Measurements from ENCODE around the gene RSPO4. TPM values are rescaled to one million over a fixed set of nuclear protein-coding genes. Genes with fewer than 3 reads are reported as not detected.

The RSPO4 gene
- total and polyA plus RNA-seq, 8 donors = 0.25 TPM; not detected in 7

- TF ChIP-seq POLR2AphosphoS5 (IDR thresholded peaks at IDR 0.05) = no peak
- TF ChIP-seq POLR2A (IDR thresholded peaks at IDR 0.05) = no peak
- no peak for TF ChIP-seq CTCF (IDR thresholded peaks at IDR 0.05)
- TF ChIP-seq EP300 (IDR thresholded peaks at IDR 0.05) = no peak
- DNase-seq = no peak
- Histone ChIP-seq H3K36me3 (no peaks in the 10 kb centered on the region), H3K4me3 (no peak overlapping the region), H3K4me1 (peaks cover 0 to 4% (median 4%) of the 10 kb centered on the region in 4 donors), H3K27me3 (peaks cover 11 to 49% (median 21%) of the 10 kb centered on the region in 3 donors), H3K9me3 (no peaks in the 10 kb centered on the region), H3K27ac (no peak overlapping the region)
- 83 to 89% (median 86%) methylated on average over 6 of the region's 6 CpGs for whole genome bisulfite sequencing, 5 donors
- intact Hi-C loops (cut with DNase I; ENCODE audit: low total_unique reads) = no loop called here
Observed at GRCh38 chr20:997486-997885, 4.6 kb downstream of the RSPO4 start.

GRCh38 chr20:997016-997415 is 5.1 kb downstream of the RSPO4 start:
- Histone ChIP-seq H3K9me3 (no peaks in the 10 kb centered on the region), H3K4me3 (no peak overlapping the region), H3K4me1 (no peaks in the 10 kb centered on the region), H3K36me3 (no peaks in the 10 kb centered on the region), H3K27ac (no peak overlapping the region), H3K27me3 (peaks cover 7 to 49% (median 16%) of the 10 kb centered on the region in 3 donors)
- TF ChIP-seq POLR2A (IDR thresholded peaks at IDR 0.05) = no peak
- TF ChIP-seq EP300 (IDR thresholded peaks at IDR 0.05) = no peak
- no peak for TF ChIP-seq POLR2AphosphoS5 (IDR thresholded peaks at IDR 0.05)
- TF ChIP-seq CTCF (IDR thresholded peaks at IDR 0.05) = no peak
- WGBS, 5 donors = 73 to 84% (median 76%) methylated on average over 8 of the region's 8 CpGs
- intact Hi-C loops (cut with DNase I; ENCODE audit: low total_unique reads) = no loop called here
- DNase-seq = no peak

GRCh38 chr20:995170-995569 is 6.9 kb downstream of the RSPO4 start:
- no peak for TF ChIP-seq POLR2AphosphoS5 (IDR thresholded peaks at IDR 0.05)
- no peak for TF ChIP-seq CTCF (IDR thresholded peaks at IDR 0.05)
- TF ChIP-seq POLR2A (IDR thresholded peaks at IDR 0.05) = no peak
- no peak for TF ChIP-seq EP300 (IDR thresholded peaks at IDR 0.05)
- intact Hi-C loops (cut with DNase I; ENCODE audit: low total_unique reads) = no loop called here
- peaks cover 0 to 45% (median 7%) of the 10 kb centered on the region in 3 donors for H3K27me3 ChIP-seq
- no peaks in the 10 kb centered on the region for H3K9me3 ChIP-seq
- no peak overlapping the region for H3K4me3 ChIP-seq
- H3K36me3 ChIP-seq = no peaks in the 10 kb centered on the region
- 59 to 76% (median 66%) methylated on average over 8 of the region's 8 CpGs for WGBS, 5 donors
- no peak for DNase-seq
- no peak overlapping the region for H3K27ac ChIP-seq
- no peaks in the 10 kb centered on the region for H3K4me1 ChIP-seq

- Histone ChIP-seq H3K36me3 (no peaks in the 10 kb centered on the region), H3K27me3 (peaks cover 0 to 54% (median 18%) of the 10 kb centered on the region in 3 donors), H3K4me3 (no peak overlapping the region), H3K27ac (no peak overlapping the region), H3K4me1 (no peaks in the 10 kb centered on the region), H3K9me3 (no peaks in the 10 kb centered on the region)
- 79 to 86% (median 83%) methylated on average over 16 of the region's 16 CpGs for WGBS, 5 donors
- DNase-seq = no peak
- intact Hi-C loops (cut with DNase I; ENCODE audit: low total_unique reads) = no loop called here
- no peak for TF ChIP-seq POLR2AphosphoS5 (IDR thresholded peaks at IDR 0.05)
- no peak for TF ChIP-seq CTCF (IDR thresholded peaks at IDR 0.05)
- TF ChIP-seq EP300 (IDR thresholded peaks at IDR 0.05) = no peak
- no peak for TF ChIP-seq POLR2A (IDR thresholded peaks at IDR 0.05)
Observed at GRCh38 chr20:992801-993535, 9.1 kb downstream of the RSPO4 start.

All from stomach (tissue), 9 donors.